Measurements from ENCODE around the gene RAC3.

GRCh38 chr17:81996757-81997441 lies 34.6 kb upstream of the RAC3 start:
- TF ChIP-seq CTCF (IDR thresholded peaks at IDR 0.05) (no peak), POLR2A (IDR thresholded peaks at IDR 0.05) (no peak)

Measured in right lobe of liver (tissue), 4 donors.